GM18861 (cell line): ENCODE results near the gene MCF2L2.
A peak's percentile ranks its signal among the peaks of the same experiment; 100 is the strongest.
"Not testable (repeated sequence)": the region's sequence is repeated elsewhere in the genome, so short reads cannot be mapped to it uniquely, and the experiment has no call there.

Experiments used
- ATAC-seq: cut with Tn5 transposase; IDR thresholded peaks from one replicate; pipeline ENCODE4 v1.9.1; 2021; ENCODE audit not compliant: unreplicated experiment

The MCF2L2 gene

GRCh38 chr3:183182073-183182472, 246.3 kb downstream of the MCF2L2 start:
- no peak for ATAC-seq

GRCh38 chr3:183181606-183182005, 246.8 kb downstream of the MCF2L2 start:
- no peak for ATAC-seq

- no peak for ATAC-seq
Measured at GRCh38 chr3:183180784-183181295, 247.6 kb downstream of the MCF2L2 start.

- ATAC-seq = no peak
Measured at GRCh38 chr3:183180110-183180783, 248.2 kb downstream of the MCF2L2 start.

GRCh38 chr3:183179550-183179908, 248.9 kb downstream of the MCF2L2 start:
- ATAC-seq = not testable (repeated sequence)

- ATAC-seq = no peak
Measured at GRCh38 chr3:183178833-183179549, 249.4 kb downstream of the MCF2L2 start.

GRCh38 chr3:183178512-183178832, 249.9 kb downstream of the MCF2L2 start:
- no peak for ATAC-seq

- no peak for ATAC-seq
Measured at GRCh38 chr3:183172051-183172639, 256.3 kb downstream of the MCF2L2 start.

GRCh38 chr3:183167975-183168374, 260.4 kb downstream of the MCF2L2 start:
- ATAC-seq = not testable (repeated sequence)

GRCh38 chr3:183163563-183163962, 264.9 kb downstream of the MCF2L2 start:
- ATAC-seq = no peak

- peak; percentile 67 for ATAC-seq
Measured at GRCh38 chr3:183161552-183162336, 266.7 kb downstream of the MCF2L2 start.

- ATAC-seq = no peak
Measured at GRCh38 chr3:183160616-183161015, 267.8 kb downstream of the MCF2L2 start.

GRCh38 chr3:183159333-183159732, 269.1 kb downstream of the MCF2L2 start:
- no peak for ATAC-seq

- ATAC-seq = peak; percentile 56
Measured at GRCh38 chr3:183158551-183159006, 269.8 kb downstream of the MCF2L2 start.

- peak; percentile 23 for ATAC-seq
Measured at GRCh38 chr3:183158113-183158512, 270.3 kb downstream of the MCF2L2 start.

- no peak for ATAC-seq
Measured at GRCh38 chr3:183156266-183156665, 272.2 kb downstream of the MCF2L2 start.

- no peak for ATAC-seq
Measured at GRCh38 chr3:183155499-183155898, 272.9 kb downstream of the MCF2L2 start.

GRCh38 chr3:183153210-183153950, 275.0 kb downstream of the MCF2L2 start:
- ATAC-seq = no peak

GRCh38 chr3:183151821-183152351, 276.5 kb downstream of the MCF2L2 start:
- no peak for ATAC-seq

- no peak for ATAC-seq
Measured at GRCh38 chr3:183151086-183151485, 277.3 kb downstream of the MCF2L2 start.
